HG02642 (cell line): Measurements from ENCODE around the gene CD300H.
"Not testable (repeated sequence)": the region's sequence is repeated elsewhere in the genome, so short reads cannot be mapped to it uniquely, and the experiment has no call there.

ENCODE experiments used
- ATAC-seq: cut with Tn5 transposase; IDR thresholded peaks from one replicate; pipeline ENCODE4 v1.9.1; 2021; ENCODE audit warnings: mild to moderate bottlenecking; ENCODE audit not compliant: unreplicated experiment, poor library complexity

Gene CD300H

GRCh38 chr17:74591503-74591902 lies 24.2 kb upstream of the CD300H start:
- no peak for ATAC-seq

GRCh38 chr17:74585711-74586110 lies 18.4 kb upstream of the CD300H start:
- ATAC-seq, result no peak

- ATAC-seq, result no peak
Observed at GRCh38 chr17:74584292-74585060, 17.2 kb upstream of the CD300H start.

GRCh38 chr17:74582633-74583032 lies 15.3 kb upstream of the CD300H start:
- no peak for ATAC-seq

GRCh38 chr17:74579900-74580299 lies 12.6 kb upstream of the CD300H start:
- no peak for ATAC-seq

GRCh38 chr17:74578979-74579378 lies 11.7 kb upstream of the CD300H start:
- no peak for ATAC-seq

GRCh38 chr17:74574489-74575142 lies 7.3 kb upstream of the CD300H start:
- no peak for ATAC-seq

GRCh38 chr17:74573635-74574034 lies 6.3 kb upstream of the CD300H start:
- not testable (repeated sequence) for ATAC-seq

- no peak for ATAC-seq
Observed at GRCh38 chr17:74573169-74573568, 5.9 kb upstream of the CD300H start.

GRCh38 chr17:74571621-74572270 lies 4.4 kb upstream of the CD300H start:
- no peak for ATAC-seq

GRCh38 chr17:74569020-74570003 lies 2.0 kb upstream of the CD300H start:
- no peak for ATAC-seq

- ATAC-seq, result no peak
Observed at GRCh38 chr17:74568106-74568873, 981 bp upstream of the CD300H start.

- ATAC-seq, result no peak
Observed at GRCh38 chr17:74566132-74566753, 1.1 kb downstream of the CD300H start.

GRCh38 chr17:74565126-74565525 lies 2.2 kb downstream of the CD300H start:
- ATAC-seq, result no peak

- ATAC-seq, result no peak
Observed at GRCh38 chr17:74563358-74563757, 4.0 kb downstream of the CD300H start.

GRCh38 chr17:74561586-74561985 lies 5.7 kb downstream of the CD300H start:
- ATAC-seq, result no peak

GRCh38 chr17:74558882-74559519 lies 8.3 kb downstream of the CD300H start:
- ATAC-seq, result no peak

- not testable (repeated sequence) for ATAC-seq
Observed at GRCh38 chr17:74558402-74558801, 8.9 kb downstream of the CD300H start.
